GDM1 (cell line): Measurements from ENCODE around the gene ARRDC1.

Source experiments
- DNase-seq: peaks from one replicate; lab custom pipeline; 2025; lab: John Stamatoyannopoulos, UW

Gene ARRDC1

GRCh38 chr9:137640862-137641261 is 35.4 kb downstream of the ARRDC1 start:
- DNase-seq: no peak

DNA sequence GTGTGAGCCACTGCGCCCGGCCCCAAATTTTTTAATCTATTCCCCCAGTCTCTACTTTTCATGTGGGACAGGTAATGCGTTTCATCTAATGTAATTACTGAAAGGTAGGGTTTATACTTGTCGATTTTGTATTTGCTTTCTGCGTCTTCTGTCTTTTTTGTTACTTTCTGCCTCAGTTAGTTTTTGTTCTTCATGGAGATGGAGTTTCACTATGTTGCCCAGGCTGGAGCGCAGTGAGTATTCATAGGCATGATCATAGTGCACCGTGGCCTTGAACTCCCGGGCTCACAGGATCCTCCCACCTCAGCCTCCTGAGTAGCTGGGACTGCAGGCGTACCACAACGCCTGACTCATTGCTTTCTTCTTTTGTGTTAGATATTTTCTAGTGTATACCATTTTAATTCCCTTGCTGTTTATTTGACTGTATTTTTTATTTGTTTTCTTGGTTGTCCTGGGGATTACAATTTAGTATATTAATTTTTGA is 36.7 kb downstream of the ARRDC1 start:
- no peak for DNase-seq

GRCh38 chr9:137642892-137643291 is 37.4 kb downstream of the ARRDC1 start:
- no peak for DNase-seq

- DNase-seq: no peak
Observed at GRCh38 chr9:137643921-137644320, 38.4 kb downstream of the ARRDC1 start.

GRCh38 chr9:137645211-137645610 is 39.7 kb downstream of the ARRDC1 start:
- no peak for DNase-seq

GRCh38 chr9:137646341-137646740 is 40.9 kb downstream of the ARRDC1 start:
- no peak for DNase-seq

DNA sequence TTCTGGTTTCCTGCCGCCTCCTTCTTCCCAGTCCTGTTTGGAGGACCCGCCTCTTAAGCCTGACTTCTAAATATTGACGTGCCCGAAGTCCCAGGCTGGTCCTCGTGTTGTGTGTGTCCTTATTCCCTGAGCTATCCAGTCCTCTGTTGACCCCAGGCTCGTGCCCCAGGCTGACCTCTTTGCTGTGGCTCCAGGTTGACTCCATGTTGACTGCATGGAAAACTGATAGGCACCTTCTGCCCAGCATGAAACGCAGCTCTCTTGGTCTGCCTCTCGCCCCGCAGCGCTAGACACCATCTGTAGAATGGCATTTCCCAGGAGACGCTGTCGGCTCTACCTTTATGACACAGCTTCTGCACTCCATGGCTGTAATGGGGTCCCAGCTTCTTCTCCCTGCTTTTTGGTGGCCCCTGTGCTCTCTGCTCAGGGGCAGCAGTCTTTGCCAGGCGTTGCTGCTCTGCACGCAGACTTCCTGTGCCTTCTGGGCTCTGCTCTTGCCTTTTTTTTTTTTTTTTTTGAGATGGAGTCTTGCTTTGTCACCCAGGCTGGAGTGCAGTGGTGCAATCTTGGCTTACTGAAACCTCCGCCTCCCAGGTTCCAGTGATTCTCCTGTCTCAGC is 41.7 kb downstream of the ARRDC1 start:
- no peak for DNase-seq

DNA sequence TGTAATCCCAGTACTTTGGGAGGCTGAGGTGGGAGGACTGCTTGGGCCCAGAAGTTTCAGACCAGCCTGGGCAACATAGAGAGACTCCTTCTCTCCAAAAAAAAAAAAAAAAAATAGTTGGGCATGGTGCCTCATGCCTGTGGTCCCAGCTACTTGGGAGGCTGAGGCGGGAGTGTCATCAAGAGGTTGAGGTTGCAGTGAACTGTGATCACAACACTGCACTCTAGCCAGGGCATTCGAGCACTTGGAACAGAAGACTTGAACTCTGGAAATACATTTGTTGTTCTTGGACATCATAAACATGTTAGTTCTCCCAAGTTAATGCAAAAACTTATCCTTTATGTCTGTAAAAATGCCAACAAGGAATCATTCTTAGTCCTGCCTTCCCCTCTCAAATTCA is 42.9 kb downstream of the ARRDC1 start:
- no peak for DNase-seq

DNA sequence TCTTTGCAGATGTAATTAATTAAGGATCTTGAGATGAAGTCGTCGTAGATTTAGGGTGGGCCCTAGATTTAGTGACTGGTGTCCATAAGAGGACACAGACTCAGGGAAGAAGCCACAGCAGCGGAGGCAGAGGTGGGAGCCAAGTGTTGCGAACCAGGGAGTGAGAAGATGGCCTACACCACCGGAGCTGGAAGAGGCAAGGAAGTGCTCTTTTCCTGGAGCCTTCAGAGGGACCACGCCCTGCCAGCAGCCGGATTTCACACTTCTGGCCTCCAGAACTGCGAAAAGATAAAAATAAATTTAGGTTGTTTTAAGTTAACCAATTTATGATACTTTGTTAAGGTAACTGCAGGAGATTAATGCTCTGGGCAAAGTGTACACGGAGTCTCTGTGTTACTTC is 44.1 kb downstream of the ARRDC1 start:
- no peak for DNase-seq

- no peak for DNase-seq
Observed at GRCh38 chr9:137650259-137650658, 44.8 kb downstream of the ARRDC1 start.

DNA sequence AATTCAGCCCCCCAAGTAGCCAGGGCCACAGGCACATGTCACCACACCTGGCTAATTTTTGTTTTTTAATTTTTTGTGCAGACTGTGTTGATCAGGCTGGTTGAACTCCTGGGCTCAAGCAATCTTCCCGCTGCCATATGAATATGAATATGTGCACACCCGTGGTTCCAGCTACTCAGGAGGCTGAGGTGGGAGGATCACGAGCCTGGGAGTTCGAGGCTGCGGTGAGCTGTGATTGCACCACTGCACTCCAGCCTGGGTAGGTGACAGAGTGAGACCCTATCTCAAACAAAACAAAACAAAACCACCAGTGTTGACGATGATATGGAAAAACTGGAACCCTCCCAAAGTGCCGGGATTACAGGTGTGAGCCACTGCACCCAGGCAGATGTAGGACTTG is 45.3 kb downstream of the ARRDC1 start:
- no peak for DNase-seq

DNA sequence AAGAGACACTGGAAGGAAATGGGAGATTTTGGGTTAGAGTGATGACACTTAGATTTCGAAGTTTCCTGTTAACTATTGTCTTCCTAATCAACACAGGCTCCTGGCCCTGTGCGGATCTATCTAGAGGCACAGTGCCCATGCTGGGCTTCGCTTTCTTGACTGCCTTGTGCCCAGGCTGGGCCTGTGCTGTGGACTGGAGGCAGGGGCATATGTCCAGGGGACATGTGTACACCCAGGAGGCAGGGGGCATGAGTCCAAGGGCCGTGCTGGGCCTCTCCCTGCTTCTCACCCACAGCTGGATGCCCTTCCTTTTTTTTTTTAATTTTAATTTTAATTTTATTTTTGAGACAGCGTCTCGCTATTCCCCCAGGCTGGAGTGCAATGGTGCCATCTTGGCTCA is 50.9 kb downstream of the ARRDC1 start:
- DNase-seq: no peak

- DNase-seq: no peak
Observed at GRCh38 chr9:137657606-137658005, 52.1 kb downstream of the ARRDC1 start.

DNA sequence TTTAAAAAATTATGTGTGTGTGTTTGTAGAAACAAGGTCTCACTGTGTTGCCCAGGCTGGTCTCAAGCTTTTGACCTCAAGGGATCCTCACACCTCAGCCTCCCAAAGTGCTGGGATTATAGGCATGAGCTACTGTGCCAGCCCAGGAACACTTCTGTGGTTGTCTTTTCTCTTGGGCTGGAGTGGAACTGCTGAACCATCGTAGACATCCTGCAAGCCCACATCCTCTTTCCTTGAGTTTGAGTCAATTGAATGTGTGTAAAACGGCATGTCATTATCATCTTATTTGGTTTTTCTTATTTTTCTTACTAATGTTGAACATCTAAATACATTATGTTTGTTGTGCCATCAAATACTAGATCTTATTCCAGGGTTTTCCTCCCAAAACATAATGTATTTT is 53.3 kb downstream of the ARRDC1 start:
- DNase-seq: no peak

GRCh38 chr9:137660144-137660543 is 54.7 kb downstream of the ARRDC1 start:
- DNase-seq: no peak

- no peak for DNase-seq
Observed at GRCh38 chr9:137663584-137663983, 58.1 kb downstream of the ARRDC1 start.

GRCh38 chr9:137664676-137665075 is 59.2 kb downstream of the ARRDC1 start:
- DNase-seq: no peak
